HTR-8/SVneo (cell line): ENCODE data around the gene ENTREP1.
A peak's percentile ranks its signal among the peaks of the same experiment; 100 is the strongest.
"Not testable (repeated sequence)": the region's sequence is repeated elsewhere in the genome, so short reads cannot be mapped to it uniquely, and the experiment has no call there.

ENCODE experiments used
- DNase-seq: peaks from one replicate; pipeline ENCODE4 v3.0.0; 2011; ENCODE audit warnings: low spot score, mixed read lengths; ENCODE audit not compliant: insufficient read length
- FAIRE-seq: peaks from 2 replicates; lab custom pipeline; 2011; peaks lifted over from hg19 to GRCh38; lab: Jason Lieb, UNC

The ENTREP1 gene

DNA sequence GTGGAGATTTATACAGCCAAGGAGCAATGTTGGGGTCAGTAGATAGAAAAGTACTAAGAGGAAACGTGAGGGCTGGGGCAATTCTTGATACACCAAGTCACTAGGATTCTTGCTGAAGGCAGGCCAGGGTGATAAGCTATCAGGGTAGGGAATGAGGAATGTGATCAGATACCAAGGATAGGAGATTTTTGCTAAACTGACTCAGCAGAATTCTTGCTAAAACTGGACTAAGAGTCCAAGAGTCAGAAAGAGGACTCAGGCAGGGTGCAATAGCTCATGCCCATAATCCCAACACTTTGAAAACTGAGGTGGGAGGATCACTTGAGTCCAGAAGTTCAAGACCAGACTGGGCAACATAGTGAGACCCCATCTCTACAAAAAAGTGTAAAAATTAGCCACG, 71.7 kb downstream of the ENTREP1 start:
- DNase-seq (no peak), FAIRE-seq (no peak)

DNA sequence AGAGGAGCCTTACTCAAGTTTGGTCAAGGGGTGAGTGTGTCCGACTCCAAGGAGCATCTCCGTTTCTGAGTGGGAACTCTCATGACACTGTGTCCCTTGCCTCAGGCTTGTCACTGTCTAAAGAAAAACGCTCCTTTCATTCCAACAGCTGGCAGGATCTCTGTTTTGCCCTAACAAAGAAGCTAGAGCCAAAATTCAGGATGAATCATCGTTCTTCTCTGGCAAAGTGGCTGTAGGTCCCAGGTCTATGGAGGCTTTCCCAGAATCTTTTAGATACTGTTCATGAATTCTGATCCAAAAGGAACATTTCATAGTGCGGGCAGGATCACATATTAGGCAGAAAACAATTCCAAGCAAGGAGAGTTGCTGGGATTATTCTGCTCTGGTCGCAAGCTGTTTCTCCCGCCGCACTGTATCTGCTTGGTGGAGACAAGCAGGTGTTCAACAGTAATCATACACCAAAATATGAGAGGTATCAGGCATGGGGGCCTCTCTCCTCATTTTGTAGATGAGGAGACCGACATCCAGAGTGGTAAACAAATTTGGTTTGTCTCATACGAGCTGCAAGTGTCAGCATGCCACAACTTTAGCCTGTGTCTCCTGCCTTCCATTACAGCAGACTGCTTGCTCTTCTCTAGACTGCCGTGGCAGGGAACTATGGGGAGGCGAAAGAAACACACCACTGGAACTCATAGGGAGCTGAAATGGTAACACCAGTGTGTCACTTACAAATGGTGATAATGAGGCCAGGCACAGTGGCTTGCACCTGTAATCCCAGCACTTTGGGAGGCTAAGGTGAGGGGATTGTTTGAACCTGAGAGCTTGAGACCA, 72.6 kb downstream of the ENTREP1 start:
- FAIRE-seq (no peak), DNase-seq (no peak)

DNA sequence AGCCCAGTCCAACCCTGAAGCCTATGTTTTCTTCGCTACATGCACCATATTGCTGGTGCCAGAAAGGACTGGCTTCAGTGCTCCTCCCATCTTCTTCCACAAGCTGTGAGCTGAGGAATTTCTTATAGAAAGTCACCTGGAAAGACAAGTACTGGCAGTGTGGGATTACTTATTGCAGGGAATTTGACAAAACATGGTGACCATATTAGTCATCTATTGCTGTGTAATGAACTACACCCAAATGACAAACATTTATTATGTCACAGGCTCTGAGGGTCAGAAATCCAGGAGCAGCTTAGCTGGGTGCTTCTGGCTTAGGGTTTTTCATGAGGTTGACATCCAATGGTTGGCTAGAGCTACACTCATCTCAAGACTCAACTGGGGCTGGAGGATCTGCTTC, 75.5 kb downstream of the ENTREP1 start:
- DNase-seq: no peak
- no peak for FAIRE-seq

GRCh38 chr9:69409936-69410335, 84.9 kb downstream of the ENTREP1 start:
- not testable (repeated sequence) for FAIRE-seq, DNase-seq

GRCh38 chr9:69411246-69411645, 86.2 kb downstream of the ENTREP1 start:
- no peak for DNase-seq
- FAIRE-seq: no peak

DNA sequence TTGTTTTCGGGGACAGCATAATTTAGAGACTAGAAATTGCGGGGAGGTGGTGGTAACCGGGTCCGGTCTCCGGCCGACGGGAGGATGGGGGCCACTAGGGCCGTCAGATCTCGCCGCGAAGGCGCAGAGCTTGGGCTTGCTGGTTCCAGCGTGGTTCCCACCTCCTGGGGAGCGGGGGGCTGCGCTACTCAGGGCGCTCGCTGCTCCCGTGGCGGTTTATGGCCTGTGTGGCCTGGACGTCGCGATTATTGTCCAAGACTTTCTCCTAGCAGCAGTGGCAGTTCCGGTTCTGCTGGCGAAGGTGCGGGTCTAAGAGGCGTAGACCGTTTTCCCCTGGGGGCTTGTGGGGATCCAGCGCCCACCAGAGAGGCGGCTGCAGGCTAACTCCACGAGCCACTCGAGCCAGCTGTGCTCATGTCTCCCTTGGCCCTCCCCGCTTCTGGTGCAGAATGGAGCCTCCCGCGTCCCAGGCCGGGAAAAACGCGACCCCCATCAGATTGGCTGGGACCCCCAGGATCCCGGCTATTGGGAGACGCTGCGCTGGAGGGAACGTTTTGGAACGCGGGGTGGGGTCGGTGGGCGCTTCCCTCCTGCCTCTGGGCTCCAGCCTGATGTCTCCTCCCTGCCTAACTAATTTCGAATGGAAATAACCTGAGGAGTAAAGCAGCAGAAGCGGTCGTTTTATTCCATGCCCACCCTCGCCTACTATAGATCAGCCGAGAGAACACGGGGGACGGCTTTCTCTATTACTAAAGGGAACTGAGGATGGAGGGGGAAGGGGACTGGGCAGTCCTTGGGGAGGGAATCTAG, 87.1 kb downstream of the ENTREP1 start:
- FAIRE-seq (no peak), DNase-seq (no peak)

- DNase-seq (peak; percentile 62), FAIRE-seq (no peak)
Observed at GRCh38 chr9:69412741-69413150, 87.7 kb downstream of the ENTREP1 start.

DNA sequence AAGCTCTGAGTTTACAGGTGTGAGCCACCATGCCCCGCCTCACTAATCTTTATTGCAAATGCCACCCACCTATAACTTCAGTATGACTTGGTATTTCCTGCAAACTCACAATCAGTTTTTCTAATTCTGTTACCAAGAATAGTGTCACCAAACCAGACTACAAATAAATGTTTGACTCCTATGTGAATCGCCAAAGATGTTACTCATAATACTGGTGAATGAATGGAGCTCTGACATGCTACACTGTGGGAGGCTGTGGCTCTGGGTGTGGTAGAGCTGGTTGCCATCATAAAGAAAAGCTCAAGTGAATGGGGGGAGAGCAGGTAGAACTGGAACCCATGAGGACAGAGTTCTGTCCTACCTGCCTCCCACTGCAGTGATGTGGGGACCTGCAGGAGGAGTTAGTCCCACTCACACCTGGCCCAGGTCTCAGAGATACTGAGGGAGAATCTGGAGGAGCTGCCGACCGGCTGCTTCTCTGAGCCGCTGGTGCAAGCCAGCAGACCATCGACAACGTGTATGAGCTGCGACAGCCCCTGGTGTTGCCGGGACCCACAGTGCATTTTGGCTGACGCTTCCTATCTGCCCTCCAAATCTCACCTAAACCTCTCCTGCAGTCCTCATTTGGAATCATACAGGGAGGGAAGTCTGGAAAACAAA, 95.7 kb downstream of the ENTREP1 start:
- no peak for DNase-seq
- no peak for FAIRE-seq

DNA sequence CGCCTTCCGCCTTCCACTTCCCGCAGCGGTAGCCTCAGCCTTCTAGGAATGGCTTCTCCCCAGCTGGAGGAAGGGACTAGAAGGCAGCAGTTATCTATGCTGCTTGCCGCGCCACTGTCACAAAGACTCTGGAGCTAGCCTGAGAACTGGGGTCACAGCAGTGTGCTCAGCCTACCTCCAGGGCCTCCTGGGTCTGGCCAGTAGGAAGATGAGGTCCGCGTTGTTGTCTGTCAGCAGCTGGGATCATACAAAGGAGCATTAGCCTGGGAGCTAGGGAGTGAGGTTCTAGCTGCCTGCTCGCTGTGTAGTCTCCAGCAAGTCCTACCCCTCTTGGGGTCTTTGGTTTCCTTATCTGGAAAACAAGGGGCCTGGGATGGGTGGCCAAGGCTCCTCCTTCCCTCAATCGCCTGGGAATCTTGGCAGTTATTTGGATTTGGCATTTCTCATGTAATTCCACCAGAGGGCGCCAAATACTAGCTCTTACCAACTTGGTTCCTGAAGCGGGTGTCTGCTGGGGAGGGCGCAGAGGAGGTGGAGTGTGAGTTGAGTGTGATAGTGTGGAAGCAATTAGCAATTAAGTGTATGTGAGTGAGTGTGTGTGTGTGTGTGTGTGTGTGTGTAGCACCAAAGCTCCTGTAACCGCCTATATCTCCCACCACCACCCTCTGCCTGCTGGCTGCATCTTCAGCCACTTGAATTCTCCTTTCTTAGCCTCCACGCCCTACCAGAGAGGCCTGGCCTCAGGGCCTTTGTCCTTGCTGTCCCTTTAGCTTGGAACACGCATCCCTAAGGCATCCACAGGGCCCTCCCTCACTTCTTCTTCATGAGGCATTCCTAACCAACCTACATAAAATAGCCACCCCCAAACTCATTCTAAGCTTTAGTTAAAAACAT, 97.1 kb downstream of the ENTREP1 start:
- DNase-seq: peak; percentile 69
- peak; percentile 13 for FAIRE-seq

GRCh38 chr9:69425136-69425801, 100.3 kb downstream of the ENTREP1 start:
- FAIRE-seq: no peak
- DNase-seq: no peak

DNA sequence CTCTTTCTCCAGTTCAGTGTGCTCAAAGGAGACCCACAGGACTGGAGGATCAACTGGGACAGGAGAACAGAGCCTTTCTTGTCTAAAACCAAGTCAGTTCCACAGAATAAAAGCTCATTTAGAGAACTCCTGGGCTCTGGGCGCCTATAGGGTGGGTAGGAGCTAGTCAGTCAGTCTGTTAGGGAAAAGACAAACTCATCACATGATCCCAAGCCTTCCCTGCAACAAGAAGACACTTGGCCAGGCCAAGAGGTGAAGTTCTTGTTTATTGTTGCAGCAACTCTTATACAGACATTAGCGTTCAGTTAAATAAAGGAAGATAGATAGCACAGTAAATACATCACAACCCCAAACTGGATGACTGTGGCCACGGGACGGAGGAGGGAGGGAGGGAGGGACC, 102.3 kb downstream of the ENTREP1 start:
- no peak for FAIRE-seq
- no peak for DNase-seq

GRCh38 chr9:69428017-69428785, 103.2 kb downstream of the ENTREP1 start:
- no peak for DNase-seq
- no peak for FAIRE-seq

DNA sequence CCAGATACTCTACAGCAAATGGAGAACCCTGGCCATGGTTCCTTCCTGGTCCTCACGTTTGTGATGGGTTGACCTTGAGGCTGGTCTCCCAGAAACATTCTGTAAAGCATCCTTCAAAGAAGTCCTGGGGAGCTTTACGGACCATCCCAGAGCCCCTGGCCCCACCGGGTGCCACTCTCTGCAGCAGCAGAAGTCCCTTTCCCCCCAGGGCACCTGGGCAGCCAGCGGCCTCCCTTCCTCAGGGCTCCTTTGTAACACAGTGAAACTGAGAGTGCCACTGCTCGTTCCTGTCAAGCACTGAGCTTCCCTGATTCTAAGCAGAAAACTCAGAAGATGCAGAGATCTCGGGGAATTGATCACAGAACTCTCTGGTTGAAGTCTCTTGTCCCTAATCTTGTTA, 104.3 kb downstream of the ENTREP1 start:
- FAIRE-seq (no peak), DNase-seq (no peak)

DNA sequence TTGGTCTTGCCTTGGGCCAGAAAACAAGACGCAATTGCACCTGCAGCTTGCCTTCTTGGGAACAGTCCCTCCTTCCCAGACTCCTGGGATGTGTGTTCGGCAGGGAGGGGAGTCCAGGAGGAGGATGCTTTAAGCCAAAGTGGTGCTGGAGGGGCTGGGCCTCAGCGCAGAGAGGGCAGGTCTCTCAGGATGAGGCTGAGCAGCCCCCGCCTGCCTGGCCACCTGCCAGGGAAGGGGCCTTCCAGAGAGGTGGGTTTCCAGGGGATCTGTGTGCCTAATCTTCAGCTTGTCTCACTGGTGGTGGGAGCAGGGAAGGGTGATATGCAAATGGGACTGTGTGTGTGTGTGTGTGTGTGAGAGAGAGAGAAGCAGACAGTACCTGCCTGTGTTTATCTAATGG, 105.2 kb downstream of the ENTREP1 start:
- no peak for DNase-seq
- FAIRE-seq: no peak

DNA sequence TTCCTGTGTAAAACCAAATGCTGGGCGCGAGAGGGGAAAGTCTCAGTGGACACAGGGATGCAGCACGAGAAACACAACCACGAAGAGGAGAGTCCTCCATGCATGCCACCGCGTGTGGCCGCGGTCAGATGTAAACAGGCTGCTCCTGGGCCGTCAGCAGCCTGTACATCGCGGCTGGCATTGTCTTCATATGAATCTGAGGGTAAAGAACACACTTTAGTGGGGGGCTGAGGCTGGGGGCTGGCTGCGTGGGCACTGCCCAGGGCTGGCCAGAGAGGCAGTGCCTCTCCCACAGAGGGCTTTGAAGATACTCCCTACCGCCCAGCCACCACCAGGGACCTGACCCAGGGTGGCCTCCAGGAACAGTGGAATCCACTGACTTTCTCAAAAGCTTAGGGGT, 106.2 kb downstream of the ENTREP1 start:
- no peak for FAIRE-seq
- no peak for DNase-seq

GRCh38 chr9:69431777-69432176, 106.8 kb downstream of the ENTREP1 start:
- no peak for DNase-seq
- FAIRE-seq: peak; percentile 79

GRCh38 chr9:69432623-69433022, 107.6 kb downstream of the ENTREP1 start:
- DNase-seq (no peak), FAIRE-seq (no peak)

GRCh38 chr9:69433392-69433791, 108.4 kb downstream of the ENTREP1 start:
- FAIRE-seq: no peak

DNA sequence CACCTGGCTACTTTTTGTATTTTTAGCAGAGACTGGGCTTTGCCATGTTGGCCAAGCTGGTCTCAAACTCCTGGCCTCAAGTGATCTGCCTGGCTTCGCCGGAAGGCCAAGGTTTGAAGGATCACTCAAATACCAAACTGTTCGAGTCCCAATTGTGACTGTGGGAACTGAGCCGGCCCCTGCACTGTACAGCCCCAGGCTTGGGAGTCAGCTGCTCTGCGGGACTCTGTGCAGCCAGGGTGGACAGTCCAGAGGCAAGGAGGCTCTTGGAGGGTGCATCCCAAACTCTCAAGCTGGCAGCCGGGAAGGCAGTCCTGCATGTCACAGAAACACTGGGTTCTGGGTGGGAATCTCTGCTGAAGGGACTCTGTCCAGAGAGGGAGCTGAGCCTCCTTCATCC, 109.0 kb downstream of the ENTREP1 start:
- DNase-seq: no peak

More at GRCh38 chr9:69433392-69433791, 108.4 kb downstream of the ENTREP1 start:
- DNase-seq: no peak

More for the DNA sequence above, 109.0 kb downstream of the ENTREP1 start:
- FAIRE-seq: no peak
